Measurements from ENCODE around the gene BRAP.
A peak's percentile ranks its signal among the peaks of the same experiment; 100 is the strongest.

The BRAP gene

DNA sequence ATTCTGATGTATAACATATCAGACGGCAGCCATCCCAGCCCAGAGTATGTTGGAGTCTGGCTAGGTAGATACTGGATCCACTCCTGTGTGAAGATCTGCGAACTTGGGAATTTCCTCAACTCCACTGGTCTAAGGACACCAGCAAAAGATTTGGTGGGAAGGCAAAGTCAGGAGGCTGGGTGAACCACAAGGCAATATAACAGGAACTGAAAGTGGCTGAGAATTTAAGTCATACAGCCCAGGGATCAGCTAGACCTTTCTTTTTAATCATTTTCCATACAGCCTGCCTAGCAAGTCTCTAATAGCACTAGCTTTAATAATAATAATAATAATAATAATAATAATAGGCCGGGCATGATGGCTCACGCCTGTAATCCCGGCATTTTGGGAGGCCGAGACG, 34.8 kb downstream of the BRAP start:
- no peak for DNase-seq (ENCODE audit: low read depth in 2 of 2)
- TF ChIP-seq CTCF (IDR thresholded peaks at IDR 0.05; ENCODE audit: low read depth, low read length) = no peak
- H3K4me3 ChIP-seq (replicated peaks in 1 of 2; ENCODE audit: low read depth in 2 of 2, low read length in 2 of 2) = no peak overlapping the region

GRCh38 chr12:111645433-111645832, 40.3 kb downstream of the BRAP start:
- no peak for TF ChIP-seq CTCF (IDR thresholded peaks at IDR 0.05; ENCODE audit: low read depth, low read length)
- no peak overlapping the region for H3K4me3 ChIP-seq (replicated peaks in 1 of 2; ENCODE audit: low read depth in 2 of 2, low read length in 2 of 2)
- peak; percentile 15 to 50 for DNase-seq (ENCODE audit: low read depth in 2 of 2)

- TF ChIP-seq CTCF (IDR thresholded peaks at IDR 0.05; ENCODE audit: low read depth, low read length) = no peak
- DNase-seq (ENCODE audit: low read depth in 2 of 2) = peak; percentile 28 to 81
- no peak overlapping the region for H3K4me3 ChIP-seq (replicated peaks in 1 of 2; ENCODE audit: low read depth in 2 of 2, low read length in 2 of 2)
Measured at GRCh38 chr12:111643427-111643826, 42.3 kb downstream of the BRAP start.

- TF ChIP-seq CTCF (IDR thresholded peaks at IDR 0.05; ENCODE audit: low read depth, low read length) = no peak
- no peak overlapping the region for H3K4me3 ChIP-seq (replicated peaks in 1 of 2; ENCODE audit: low read depth in 2 of 2, low read length in 2 of 2)
- peak in 1 of 2 donors; percentile 42 for DNase-seq (ENCODE audit: low read depth in 2 of 2)
Measured at GRCh38 chr12:111642681-111643426, 42.9 kb downstream of the BRAP start.

DNA sequence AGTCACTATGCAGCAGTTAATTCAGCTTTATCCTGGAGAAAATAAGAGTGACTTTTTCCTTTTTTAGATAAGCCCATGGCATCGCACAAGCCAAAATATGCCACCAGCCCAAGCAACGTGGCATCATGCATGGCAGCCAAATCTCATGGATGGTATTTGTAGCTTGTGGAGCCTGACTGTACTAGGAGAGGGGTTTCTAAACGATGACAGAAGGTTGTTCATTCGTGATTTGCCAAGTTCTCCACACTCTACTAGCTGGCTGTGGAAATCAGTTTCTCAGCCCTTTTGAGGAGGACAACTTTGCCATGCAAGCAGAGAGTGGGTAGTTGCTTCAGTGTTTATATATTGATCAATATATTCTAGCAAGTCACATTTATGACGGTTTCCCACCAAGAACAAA, 45.2 kb downstream of the BRAP start:
- no peak overlapping the region for H3K4me3 ChIP-seq (replicated peaks in 1 of 2; ENCODE audit: low read depth in 2 of 2, low read length in 2 of 2)
- no peak for TF ChIP-seq CTCF (IDR thresholded peaks at IDR 0.05; ENCODE audit: low read depth, low read length)
- DNase-seq (ENCODE audit: low read depth in 2 of 2) = no peak

- H3K4me3 ChIP-seq (replicated peaks in 1 of 2; ENCODE audit: low read depth in 2 of 2, low read length in 2 of 2) = no peak overlapping the region
- peak in 1 of 2 donors; percentile 63 for DNase-seq (ENCODE audit: low read depth in 2 of 2)
- TF ChIP-seq CTCF (IDR thresholded peaks at IDR 0.05; ENCODE audit: low read depth, low read length) = no peak
Measured at GRCh38 chr12:111638556-111638955, 47.2 kb downstream of the BRAP start.
